Adipocyte (in vitro differentiated cells): ENCODE data around the gene DVL3.
"Not testable (repeated sequence)": the region's sequence is repeated elsewhere in the genome, so short reads cannot be mapped to it uniquely, and the experiment has no call there.

ENCODE experiments used
- DNase-seq: peaks from one replicate; pipeline ENCODE4 v3.0.0-alpha.2; 2015; ENCODE audit warnings: low read depth
- H3K27me3 ChIP-seq: replicated peaks from 2 replicates; pipeline ENCODE4 v1.7.0; 2013; ENCODE audit warnings: mild to moderate bottlenecking, low read length, moderate library complexity; ENCODE audit not compliant: control insufficient read depth, insufficient read depth
- H3K36me3 ChIP-seq: 2 replicates; pipeline ENCODE4 v1.7.0; 2013; ENCODE audit warnings: low read length, mild to moderate bottlenecking, moderate library complexity; ENCODE audit not compliant: control insufficient read depth, insufficient read depth, severe bottlenecking
- H3K4me1 ChIP-seq: 2 replicates; pipeline ENCODE4 v1.7.0; 2013; ENCODE audit warnings: mild to moderate bottlenecking, low read length, moderate library complexity; ENCODE audit not compliant: control insufficient read depth, insufficient read depth
- H3K4me3 ChIP-seq: 2 replicates; pipeline ENCODE4 v1.7.0; 2013; ENCODE audit warnings: mild to moderate bottlenecking, low read length, moderate library complexity
- H3K9ac ChIP-seq: 2 replicates; pipeline ENCODE4 v1.7.0; 2013; ENCODE audit warnings: mild to moderate bottlenecking, low read length, moderate library complexity
- H3K9me3 ChIP-seq: 2 replicates; pipeline ENCODE4 v1.7.0; 2013; ENCODE audit warnings: mild to moderate bottlenecking, low read length, moderate library complexity; ENCODE audit not compliant: control insufficient read depth

Gene DVL3

GRCh38 chr3:184154885-184155643, at the start of gene DVL3:
Gene DVL3 (plus strand): TSS chr3:184155377. CDS start chr3:184155636, 259 bp downstream.
- Histone ChIP-seq H3K9ac (peak within 1 kb of the TSS; percentile 97), H3K4me3 (peak within 1 kb of the TSS; percentile 100), H3K27me3 (no peaks in the 10 kb centered on the region), H3K36me3 (no peaks in the 10 kb centered on the region), H3K9me3 (no peaks in the 10 kb centered on the region), H3K4me1 (peaks cover 31% of the 10 kb centered on the region)
- DNase-seq: peak; percentile 84

- Histone ChIP-seq H3K27me3 (peaks cover 15% of the 10 kb centered on the region), H3K4me3 (peak overlapping the region; percentile 44), H3K4me1 (peaks cover 5% of the 10 kb centered on the region), H3K36me3 (no peaks in the 10 kb centered on the region), H3K9me3 (no peaks in the 10 kb centered on the region), H3K9ac (no peak overlapping the region)
- DNase-seq: peak; percentile 7
Observed at GRCh38 chr3:184110316-184110725, 44.9 kb upstream of the DVL3 start.

- Histone ChIP-seq H3K36me3 (no peaks in the 10 kb centered on the region), H3K27me3 (peaks cover 20% of the 10 kb centered on the region), H3K4me3 (no peak overlapping the region), H3K9ac (no peak overlapping the region), H3K4me1 (no peaks in the 10 kb centered on the region), H3K9me3 (no peaks in the 10 kb centered on the region)
- no peak for DNase-seq
Observed at GRCh38 chr3:184116017-184116416, 39.2 kb upstream of the DVL3 start.

GRCh38 chr3:184117636-184118035, 37.5 kb upstream of the DVL3 start:
- no peaks in the 10 kb centered on the region for H3K4me1 ChIP-seq
- no peaks in the 10 kb centered on the region for H3K9me3 ChIP-seq
- no peaks in the 10 kb centered on the region for H3K36me3 ChIP-seq
- no peak for DNase-seq
- no peak overlapping the region for H3K4me3 ChIP-seq
- H3K9ac ChIP-seq: no peak overlapping the region
- peaks cover 20% of the 10 kb centered on the region for H3K27me3 ChIP-seq

GRCh38 chr3:184121031-184121430, 34.1 kb upstream of the DVL3 start:
- not testable (repeated sequence) for H3K36me3 ChIP-seq, H3K4me3 ChIP-seq, H3K9ac ChIP-seq, DNase-seq, H3K4me1 ChIP-seq, H3K9me3 ChIP-seq
- H3K27me3 ChIP-seq: peaks cover 13% of the 10 kb centered on the region

GRCh38 chr3:184126006-184126405, 29.2 kb upstream of the DVL3 start:
- Histone ChIP-seq H3K4me3 (no peak overlapping the region), H3K27me3 (no peaks in the 10 kb centered on the region), H3K9ac (no peak overlapping the region), H3K4me1 (no peaks in the 10 kb centered on the region), H3K36me3 (no peaks in the 10 kb centered on the region), H3K9me3 (no peaks in the 10 kb centered on the region)
- DNase-seq: no peak

GRCh38 chr3:184129012-184129411, 26.2 kb upstream of the DVL3 start:
- no peaks in the 10 kb centered on the region for H3K9me3 ChIP-seq
- H3K4me1 ChIP-seq: peaks cover 3% of the 10 kb centered on the region
- H3K9ac ChIP-seq: no peak overlapping the region
- peak; percentile 56 for DNase-seq
- H3K36me3 ChIP-seq: no peaks in the 10 kb centered on the region
- no peak overlapping the region for H3K4me3 ChIP-seq
- no peaks in the 10 kb centered on the region for H3K27me3 ChIP-seq

GRCh38 chr3:184132945-184133344, 22.2 kb upstream of the DVL3 start:
- no peak overlapping the region for H3K9ac ChIP-seq
- no peak overlapping the region for H3K4me3 ChIP-seq
- H3K9me3 ChIP-seq: no peaks in the 10 kb centered on the region
- peaks cover 6% of the 10 kb centered on the region for H3K36me3 ChIP-seq
- no peak for DNase-seq
- peaks cover 18% of the 10 kb centered on the region for H3K4me1 ChIP-seq
- H3K27me3 ChIP-seq: no peaks in the 10 kb centered on the region

GRCh38 chr3:184133840-184134745, 21.1 kb upstream of the DVL3 start:
- Histone ChIP-seq H3K4me1 (peaks cover 18% of the 10 kb centered on the region), H3K4me3 (peak overlapping the region; percentile 98), H3K27me3 (no peaks in the 10 kb centered on the region), H3K9ac (peak overlapping the region; percentile 95), H3K9me3 (no peaks in the 10 kb centered on the region), H3K36me3 (peaks cover 9% of the 10 kb centered on the region)
- DNase-seq: peak; percentile 87

GRCh38 chr3:184134746-184135148, 20.4 kb upstream of the DVL3 start:
- H3K4me3 ChIP-seq: peak overlapping the region; percentile 98
- H3K9ac ChIP-seq: peak overlapping the region; percentile 95
- no peaks in the 10 kb centered on the region for H3K9me3 ChIP-seq
- H3K4me1 ChIP-seq: peaks cover 18% of the 10 kb centered on the region
- no peak for DNase-seq
- H3K36me3 ChIP-seq: peaks cover 9% of the 10 kb centered on the region
- H3K27me3 ChIP-seq: no peaks in the 10 kb centered on the region

GRCh38 chr3:184135149-184135910, 19.8 kb upstream of the DVL3 start, which contains the start of gene EIF2B5:
Gene EIF2B5 (plus strand): TSS chr3:184135358. CDS start chr3:184135386, 28 bp downstream.
- Histone ChIP-seq H3K9me3 (no peaks in the 10 kb centered on the region), H3K36me3 (peaks cover 14% of the 10 kb centered on the region), H3K27me3 (no peaks in the 10 kb centered on the region), H3K9ac (peak within 1 kb of the TSS; percentile 95), H3K4me1 (peaks cover 18% of the 10 kb centered on the region), H3K4me3 (peak within 1 kb of the TSS; percentile 98)
- DNase-seq: peak; percentile 94
